RWPE2 (cell line): ENCODE results near the gene PTN.
"Not testable (repeated sequence)": the region's sequence is repeated elsewhere in the genome, so short reads cannot be mapped to it uniquely, and the experiment has no call there.

Experiments used
- ATAC-seq: fragments of 200-7000 bp; cut with Tn5 transposase; 3 replicates; pipeline ENCODE4 v1.9.1; 2021; ENCODE audit warnings: low read depth
- DNase-seq: peaks from one replicate; pipeline ENCODE4 v3.0.0-alpha.2; 2020; ENCODE audit warnings: low spot score
- H3K27ac ChIP-seq: fragments of 450-650 bp; 2 replicates; pipeline ENCODE4 v1.5.1; 2017; ENCODE audit warnings: mild to moderate bottlenecking; ENCODE audit not compliant: poor library complexity, severe bottlenecking
- H3K27me3 ChIP-seq: fragments of 250-450 bp; sonication (Bioruptor Pico); 2 replicates; pipeline ENCODE4 v1.5.1; 2021; ENCODE audit warnings: mild to moderate bottlenecking, moderate library complexity; ENCODE audit not compliant: insufficient read depth, poor library complexity, severe bottlenecking
- H3K36me3 ChIP-seq: fragments of 250-450 bp; sonication (Bioruptor Pico); 2 replicates; pipeline ENCODE4 v1.5.1; 2020; ENCODE audit warnings: low read depth, mild to moderate bottlenecking, moderate library complexity
- H3K4me1 ChIP-seq: fragments of 250-450 bp; sonication (Bioruptor Pico); 2 replicates; pipeline ENCODE4 v1.5.1; 2021; ENCODE audit warnings: mild to moderate bottlenecking, moderate library complexity; ENCODE audit not compliant: insufficient read depth, poor library complexity, severe bottlenecking
- H3K4me3 ChIP-seq: fragments of 250-450 bp; sonication (Bioruptor Pico); 2 replicates; pipeline ENCODE4 v1.5.1; 2021; ENCODE audit warnings: mild to moderate bottlenecking, moderate library complexity; ENCODE audit not compliant: severe bottlenecking
- H3K9me3 ChIP-seq: fragments of 250-450 bp; sonication (Bioruptor Pico); 2 replicates; pipeline ENCODE4 v1.5.1; 2021; ENCODE audit warnings: mild to moderate bottlenecking, moderate library complexity; ENCODE audit not compliant: severe bottlenecking
- TF ChIP-seq, protein P1 (sequence below): fragments of 450-650 bp; IDR thresholded peaks from one replicate; pipeline ENCODE4 v1.5.1; 2017; ENCODE audit warnings: mild to moderate bottlenecking, moderate library complexity; ENCODE audit not compliant: poor library complexity, severe bottlenecking

Gene PTN

GRCh38 chr7:137282043-137282442, 61.5 kb downstream of the PTN start:
- Histone ChIP-seq H3K27ac (no peak overlapping the region), H3K4me3 (no peak overlapping the region), H3K9me3 (no peaks in the 10 kb centered on the region), H3K27me3 (no peaks in the 10 kb centered on the region), H3K4me1 (no peaks in the 10 kb centered on the region), H3K36me3 (no peaks in the 10 kb centered on the region)
- ATAC-seq: no peak
- DNase-seq: no peak
- TF ChIP-seq, protein P1, sequence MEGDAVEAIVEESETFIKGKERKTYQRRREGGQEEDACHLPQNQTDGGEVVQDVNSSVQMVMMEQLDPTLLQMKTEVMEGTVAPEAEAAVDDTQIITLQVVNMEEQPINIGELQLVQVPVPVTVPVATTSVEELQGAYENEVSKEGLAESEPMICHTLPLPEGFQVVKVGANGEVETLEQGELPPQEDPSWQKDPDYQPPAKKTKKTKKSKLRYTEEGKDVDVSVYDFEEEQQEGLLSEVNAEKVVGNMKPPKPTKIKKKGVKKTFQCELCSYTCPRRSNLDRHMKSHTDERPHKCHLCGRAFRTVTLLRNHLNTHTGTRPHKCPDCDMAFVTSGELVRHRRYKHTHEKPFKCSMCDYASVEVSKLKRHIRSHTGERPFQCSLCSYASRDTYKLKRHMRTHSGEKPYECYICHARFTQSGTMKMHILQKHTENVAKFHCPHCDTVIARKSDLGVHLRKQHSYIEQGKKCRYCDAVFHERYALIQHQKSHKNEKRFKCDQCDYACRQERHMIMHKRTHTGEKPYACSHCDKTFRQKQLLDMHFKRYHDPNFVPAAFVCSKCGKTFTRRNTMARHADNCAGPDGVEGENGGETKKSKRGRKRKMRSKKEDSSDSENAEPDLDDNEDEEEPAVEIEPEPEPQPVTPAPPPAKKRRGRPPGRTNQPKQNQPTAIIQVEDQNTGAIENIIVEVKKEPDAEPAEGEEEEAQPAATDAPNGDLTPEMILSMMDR: no peak

DNA sequence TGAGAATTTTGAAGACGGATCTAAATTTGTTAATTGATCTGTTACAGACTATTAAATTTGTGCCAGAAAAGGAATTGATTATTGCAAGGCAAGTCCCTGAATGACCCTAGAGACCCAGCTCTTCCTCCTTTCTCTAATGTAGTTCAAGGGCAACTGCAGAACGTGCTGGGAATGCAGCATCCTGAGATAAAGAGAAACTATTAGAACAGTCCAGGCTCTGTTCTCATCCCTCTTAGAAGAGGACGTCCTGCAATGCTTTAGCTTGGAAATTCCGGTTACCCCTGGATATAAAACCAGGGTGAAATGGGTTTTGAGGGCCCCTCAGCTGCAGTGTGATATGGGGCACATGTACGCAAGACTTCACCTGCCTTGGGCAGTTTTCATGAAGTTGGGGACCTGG, 67.3 kb downstream of the PTN start:
- H3K9me3 ChIP-seq: no peaks in the 10 kb centered on the region
- no peak for DNase-seq
- H3K27ac ChIP-seq: no peak overlapping the region
- H3K4me1 ChIP-seq: no peaks in the 10 kb centered on the region
- TF ChIP-seq, protein P1: no peak
- ATAC-seq: no peak
- H3K36me3 ChIP-seq: no peaks in the 10 kb centered on the region
- no peak overlapping the region for H3K4me3 ChIP-seq
- H3K27me3 ChIP-seq: peaks cover 9% of the 10 kb centered on the region

- Histone ChIP-seq H3K4me3 (no peak overlapping the region), H3K36me3 (no peaks in the 10 kb centered on the region), H3K9me3 (no peaks in the 10 kb centered on the region), H3K27me3 (peaks cover 9% of the 10 kb centered on the region), H3K27ac (no peak overlapping the region), H3K4me1 (no peaks in the 10 kb centered on the region)
- TF ChIP-seq, protein P1: no peak
- no peak for DNase-seq
- no peak for ATAC-seq
Measured at GRCh38 chr7:137272249-137272648, 71.3 kb downstream of the PTN start.

GRCh38 chr7:137269240-137269639, 74.3 kb downstream of the PTN start:
- Histone ChIP-seq H3K4me3 (no peak overlapping the region), H3K9me3 (no peaks in the 10 kb centered on the region), H3K4me1 (no peaks in the 10 kb centered on the region), H3K27me3 (peaks cover 9% of the 10 kb centered on the region), H3K27ac (no peak overlapping the region), H3K36me3 (no peaks in the 10 kb centered on the region)
- no peak for ATAC-seq
- DNase-seq: no peak
- TF ChIP-seq, protein P1: no peak

DNA sequence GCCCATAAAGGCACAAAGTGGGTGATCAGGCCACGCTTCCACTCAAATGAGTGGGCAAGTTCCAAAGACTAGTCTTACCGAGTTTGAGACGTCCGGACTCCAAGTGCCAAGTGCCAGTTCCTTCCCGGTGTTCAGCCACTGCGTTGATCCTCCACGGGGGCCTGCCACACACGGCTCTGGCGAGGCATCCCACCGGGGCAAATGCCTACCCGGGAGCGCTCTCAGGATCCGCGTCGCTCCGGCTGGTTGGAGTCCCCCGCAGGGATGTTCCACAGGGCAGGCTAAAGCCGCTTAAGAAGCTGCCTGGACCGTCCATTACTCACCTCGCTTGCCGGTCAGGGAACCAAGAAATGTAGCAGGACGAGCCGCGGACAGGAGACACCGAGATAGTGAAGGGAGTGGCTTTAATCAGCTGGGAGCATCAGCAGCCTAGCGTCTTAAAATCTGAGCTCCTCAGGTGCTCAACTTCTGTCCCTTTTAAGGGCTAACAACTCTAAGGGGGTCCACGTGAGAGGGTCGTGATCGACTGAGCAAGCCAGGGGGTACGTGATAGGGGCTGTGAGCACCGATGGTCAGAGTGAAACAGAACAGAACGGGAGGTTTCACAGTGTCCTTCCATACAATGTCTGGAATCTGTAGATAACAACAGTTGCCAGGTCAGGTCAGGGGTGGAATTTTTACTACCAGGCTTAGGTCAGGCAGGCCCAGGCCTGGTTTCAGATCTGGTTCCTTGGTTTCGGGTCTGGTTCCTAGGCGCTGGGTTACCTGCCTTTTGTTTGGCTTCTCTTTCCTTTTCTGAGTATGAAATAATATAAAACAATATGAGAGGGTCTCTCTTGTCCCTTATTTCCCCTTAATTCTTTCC, 75.3 kb downstream of the PTN start:
- not testable (repeated sequence) for DNase-seq, H3K27me3 ChIP-seq, H3K4me3 ChIP-seq, ATAC-seq, H3K9me3 ChIP-seq, H3K27ac ChIP-seq, H3K4me1 ChIP-seq, H3K36me3 ChIP-seq
